Gastroesophageal sphincter (tissue), 4 donors: ENCODE data around the gene ZNF778. TPM values are rescaled to one million over a fixed set of nuclear protein-coding genes. Genes with fewer than 3 reads are reported as not detected.
"Not testable (repeated sequence)": the region's sequence is repeated elsewhere in the genome, so short reads cannot be mapped to it uniquely, and the experiment has no call there.

Experiments used
- ATAC-seq: fragments of 150-250 bp; one replicate; pipeline ENCODE4 v1.9.1; 2016; ENCODE audit warnings: mild to moderate bottlenecking, moderate library complexity
- H3K27ac ChIP-seq, 4 donors: fragments of 200-600 bp; sonication (generic) in 3 of 4; 1 replicate in 3 of 4; 2 replicates in 1 of 4; pipeline ENCODE4 v1.5.1; 2016 to 2019
- H3K27me3 ChIP-seq: fragments of 200-600 bp; sonication (generic); one replicate; pipeline ENCODE4 v1.5.1; 2019
- H3K36me3 ChIP-seq, 2 donors: fragments of 200-600 bp; sonication (generic); one replicate each; pipeline ENCODE4 v1.5.1; 2019; ENCODE audit warnings: control low read depth in 1 of 2
- H3K4me1 ChIP-seq, 3 donors: fragments of 200-600 bp; sonication (generic); 1 replicate in 2 of 3; 2 replicates in 1 of 3; pipeline ENCODE4 v1.5.1; 2016 to 2019; ENCODE audit warnings: control low read depth in 2 of 3
- H3K4me3 ChIP-seq, 2 donors: fragments of 200-600 bp; sonication (generic); one replicate each; pipeline ENCODE4 v1.5.1; 2019; ENCODE audit warnings: mild to moderate bottlenecking in 1 of 2, moderate library complexity in 1 of 2
- H3K9me3 ChIP-seq, 3 donors: fragments of 200-600 bp; sonication (generic); one replicate each; pipeline ENCODE4 v1.5.1; 2017 to 2019; ENCODE audit warnings: control low read depth in 2 of 3
- EP300 ChIP-seq: sonication (generic); formaldehyde crosslinking; IDR thresholded peaks from one replicate; pipeline ENCODE4 v1.6.1; 2017; ENCODE audit warnings: antibody characterized with exemption, mild to moderate bottlenecking
- POLR2A ChIP-seq, 2 donors: fragments of 450-650 bp; IDR thresholded peaks; one replicate each; pipeline ENCODE4 v1.6.1; 2017; ENCODE audit warnings: antibody characterized with exemption in 2 of 2, mild to moderate bottlenecking in 2 of 2, moderate library complexity in 1 of 2
- POLR2AphosphoS5 ChIP-seq: sonication (generic); formaldehyde crosslinking; IDR thresholded peaks from one replicate; pipeline ENCODE4 v1.6.1; 2017; ENCODE audit warnings: antibody characterized with exemption
- WGBS, 2 donors: methylation state at CpG; one replicate each; pipeline ENCODE4 v1.1.5; 2018; ENCODE audit warnings: low coverage in 1 of 2; 5-methylcytosine and 5-hydroxymethylcytosine counted together
- total RNA-seq, 4 donors: library from RNA; depleted of rRNA; stranded (reverse); fragments of >200 nt; gene quantifications; one replicate each; pipeline ENCODE4 v1.1.0, GENCODE V29; 2016
- TF ChIP-seq, protein P1 (sequence below), 4 experiments: fragments of 200-600 bp in 2 of 4; fragments of 450-650 bp in 2 of 4; sonication (generic) in 1 of 4; IDR thresholded peaks; one replicate each; pipeline ENCODE4 v1.5.1; 2017 to 2019; ENCODE audit warnings: antibody characterized with exemption in 4 of 4, mild to moderate bottlenecking in 2 of 4, moderate library complexity in 2 of 4

The ZNF778 gene
- total RNA-seq, 4 donors from 2014 or later, result 11.1 to 28.0 (median 12.4) TPM

- H3K27ac ChIP-seq, result no peak overlapping the region
- no peak for ATAC-seq
- peaks cover 0 to 25% (median 10%) of the 10 kb centered on the region in 3 donors for H3K4me1 ChIP-seq
- no peaks in the 10 kb centered on the region for H3K9me3 ChIP-seq
- no peaks in the 10 kb centered on the region for H3K27me3 ChIP-seq
- peak overlapping the region in 1 of 2 donors; percentile 62 for H3K4me3 ChIP-seq
- 25 to 51% methylated on average over 10 to 13 of the region's 13 CpGs for WGBS, 2 donors
- no peaks in the 10 kb centered on the region for H3K36me3 ChIP-seq
- TF ChIP-seq, protein P1, sequence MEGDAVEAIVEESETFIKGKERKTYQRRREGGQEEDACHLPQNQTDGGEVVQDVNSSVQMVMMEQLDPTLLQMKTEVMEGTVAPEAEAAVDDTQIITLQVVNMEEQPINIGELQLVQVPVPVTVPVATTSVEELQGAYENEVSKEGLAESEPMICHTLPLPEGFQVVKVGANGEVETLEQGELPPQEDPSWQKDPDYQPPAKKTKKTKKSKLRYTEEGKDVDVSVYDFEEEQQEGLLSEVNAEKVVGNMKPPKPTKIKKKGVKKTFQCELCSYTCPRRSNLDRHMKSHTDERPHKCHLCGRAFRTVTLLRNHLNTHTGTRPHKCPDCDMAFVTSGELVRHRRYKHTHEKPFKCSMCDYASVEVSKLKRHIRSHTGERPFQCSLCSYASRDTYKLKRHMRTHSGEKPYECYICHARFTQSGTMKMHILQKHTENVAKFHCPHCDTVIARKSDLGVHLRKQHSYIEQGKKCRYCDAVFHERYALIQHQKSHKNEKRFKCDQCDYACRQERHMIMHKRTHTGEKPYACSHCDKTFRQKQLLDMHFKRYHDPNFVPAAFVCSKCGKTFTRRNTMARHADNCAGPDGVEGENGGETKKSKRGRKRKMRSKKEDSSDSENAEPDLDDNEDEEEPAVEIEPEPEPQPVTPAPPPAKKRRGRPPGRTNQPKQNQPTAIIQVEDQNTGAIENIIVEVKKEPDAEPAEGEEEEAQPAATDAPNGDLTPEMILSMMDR (IDR thresholded peaks at IDR 0.05), result no peak
- TF ChIP-seq EP300 (no peak), POLR2AphosphoS5 (no peak), POLR2A (IDR thresholded peaks at IDR 0.05) (no peak)
Observed at GRCh38 chr16:89246383-89246902, 28.9 kb downstream of the ZNF778 start.

DNA sequence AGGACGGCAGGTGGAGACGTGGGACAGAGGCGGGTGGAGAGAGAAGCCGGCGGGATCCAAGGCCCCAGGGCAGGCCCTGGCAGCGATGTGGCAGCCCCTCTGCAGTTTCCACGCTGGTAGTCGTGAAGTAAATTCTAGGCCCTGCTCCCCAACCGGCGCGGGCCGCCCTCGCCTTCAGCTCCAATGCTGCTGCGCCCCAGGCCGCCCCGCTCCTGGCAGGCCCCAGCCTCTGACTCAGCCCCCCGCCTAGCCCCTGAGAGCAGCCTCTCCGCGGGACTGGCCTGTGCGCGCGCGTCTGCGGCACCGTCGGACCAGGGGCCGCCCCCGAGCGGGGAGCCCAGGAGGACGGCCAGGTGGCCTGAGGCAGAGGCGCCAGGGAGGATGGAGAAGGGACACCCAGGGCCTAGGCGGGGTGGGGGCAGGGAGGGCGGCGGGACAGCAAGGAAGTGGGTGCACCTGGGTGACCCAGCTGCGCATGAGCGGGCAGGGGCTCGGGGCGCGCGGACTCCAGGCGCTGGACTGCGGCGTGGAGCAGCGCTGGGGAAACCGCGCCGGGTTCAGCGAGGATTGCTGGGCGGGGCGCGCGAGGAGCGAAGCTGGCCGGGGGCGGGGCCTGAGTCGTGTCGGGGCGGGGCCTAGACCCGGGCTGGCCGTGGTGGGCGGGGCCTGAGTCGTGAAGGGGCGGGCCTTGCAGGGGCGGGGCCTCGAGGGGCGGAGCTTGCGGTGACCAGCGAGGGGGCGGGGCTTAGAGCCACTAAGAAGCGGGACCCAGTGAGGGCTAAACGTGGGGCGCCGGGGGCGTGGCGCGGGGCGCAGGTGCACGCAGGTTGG, 29.6 kb downstream of the ZNF778 start:
- TF ChIP-seq, protein P1 (IDR thresholded peaks at IDR 0.05), result no peak
- TF ChIP-seq POLR2AphosphoS5 (no peak), EP300 (no peak), POLR2A (IDR thresholded peaks at IDR 0.05) (no peak)
- 0 to 4% methylated on average over 7 to 16 of the region's 78 CpGs for WGBS, 2 donors
- H3K4me1 ChIP-seq, result peaks cover 0 to 18% (median 7%) of the 10 kb centered on the region in 3 donors
- peak overlapping the region in 3 of 4 donors; percentile 63 to 75 (median 63) for H3K27ac ChIP-seq
- H3K36me3 ChIP-seq, result no peaks in the 10 kb centered on the region
- no peaks in the 10 kb centered on the region for H3K27me3 ChIP-seq
- H3K4me3 ChIP-seq, result peak overlapping the region; percentile 27 to 62
- H3K9me3 ChIP-seq, result no peaks in the 10 kb centered on the region
- peak; percentile 91 for ATAC-seq

DNA sequence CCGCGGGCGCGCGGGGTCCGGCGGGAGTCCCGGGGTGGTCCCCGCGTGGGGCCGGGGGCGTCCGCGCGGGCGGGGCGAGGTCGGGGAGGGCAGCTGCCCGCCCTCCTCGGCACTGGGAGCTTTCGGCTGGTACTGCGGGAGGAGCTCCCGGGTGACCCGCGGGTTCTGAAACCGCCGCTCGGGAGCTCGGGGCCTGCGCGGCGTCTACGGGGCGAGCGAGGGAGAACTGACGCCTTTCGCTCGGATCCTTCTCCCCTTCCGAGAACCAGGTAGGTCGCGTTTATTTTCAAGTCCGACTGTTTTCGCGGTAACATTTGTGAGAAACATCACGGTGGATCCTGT, 30.2 kb downstream of the ZNF778 start:
- Histone ChIP-seq H3K27ac (peak overlapping the region in 3 of 4 donors; percentile 63 to 75 (median 63)), H3K4me1 (peaks cover 0 to 17% (median 7%) of the 10 kb centered on the region in 3 donors), H3K4me3 (peak overlapping the region; percentile 27 to 62)
- not testable (repeated sequence) for H3K9me3 ChIP-seq, H3K36me3 ChIP-seq, H3K27me3 ChIP-seq
- ATAC-seq, result peak; percentile 77
- WGBS, 2 donors, result 0% methylated on average over 4 of the region's 45 CpGs; no CpG with 5 or more reads in 1 of the 2 donors

GRCh38 chr16:89248196-89248982, 30.9 kb downstream of the ZNF778 start:
- no peaks in the 10 kb centered on the region for H3K27me3 ChIP-seq
- peak overlapping the region in 2 of 4 donors; percentile 63 for H3K27ac ChIP-seq
- no peaks in the 10 kb centered on the region for H3K9me3 ChIP-seq
- H3K4me1 ChIP-seq, result peaks cover 0 to 17% (median 7%) of the 10 kb centered on the region in 3 donors
- TF ChIP-seq POLR2AphosphoS5, result no peak
- TF ChIP-seq, protein P1 (IDR thresholded peaks at IDR 0.05), result no peak
- H3K36me3 ChIP-seq, result no peaks in the 10 kb centered on the region
- peak overlapping the region in 1 of 2 donors; percentile 62 for H3K4me3 ChIP-seq
- 42% methylated on average over 21 of the region's 69 CpGs; no CpG with 5 or more reads in 1 of the 2 donors for WGBS, 2 donors
- no peak for ATAC-seq

DNA sequence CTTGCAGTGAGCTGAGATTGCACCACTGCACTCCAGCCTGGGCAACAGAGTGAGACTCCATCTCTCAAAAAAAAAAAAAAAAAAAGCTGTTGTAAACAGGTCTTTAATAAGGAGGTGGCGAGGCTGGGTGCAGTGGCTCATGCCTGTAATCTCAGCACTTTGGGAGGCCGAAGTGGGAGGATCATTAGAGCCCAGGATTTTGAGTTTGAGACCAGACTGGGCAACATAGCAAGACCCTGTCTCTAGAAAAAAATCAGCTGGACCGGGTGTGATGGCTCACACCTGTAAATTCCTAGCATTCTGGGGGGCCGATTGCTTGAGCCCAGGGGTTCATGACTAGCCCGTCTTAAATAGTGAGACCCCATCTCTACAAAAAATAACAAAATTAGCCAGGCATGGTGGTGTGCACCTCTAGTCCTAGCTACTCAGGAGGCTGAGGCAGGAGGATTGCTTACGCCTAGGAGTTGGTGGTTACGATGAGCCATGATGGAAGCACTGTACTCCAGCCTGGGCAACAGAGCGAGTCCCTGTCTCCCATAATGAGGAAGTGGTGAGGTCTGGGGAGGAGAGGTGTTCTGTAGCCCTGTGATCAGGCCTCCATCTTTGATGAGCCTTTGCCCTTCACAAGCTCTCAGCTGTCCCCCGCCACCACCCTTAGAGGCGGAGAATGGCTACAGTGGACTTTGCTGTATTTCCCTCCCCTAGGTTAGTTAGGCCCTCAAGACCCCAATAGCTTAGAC, 36.2 kb downstream of the ZNF778 start:
- Histone ChIP-seq H3K36me3 (no peaks in the 10 kb centered on the region), H3K4me3 (no peak overlapping the region), H3K27me3 (peaks cover 24% of the 10 kb centered on the region), H3K27ac (no peak overlapping the region), H3K4me1 (peaks cover 0 to 16% (median 10%) of the 10 kb centered on the region in 3 donors), H3K9me3 (no peaks in the 10 kb centered on the region)
- TF ChIP-seq POLR2A (IDR thresholded peaks at IDR 0.05) (no peak), EP300 (no peak), POLR2AphosphoS5 (no peak)
- TF ChIP-seq, protein P1 (IDR thresholded peaks at IDR 0.05), result no peak
- WGBS, 2 donors, result 94 to 100% methylated on average over 2 to 6 of the region's 10 CpGs
- no peak for ATAC-seq
